ENCODE measurements around the gene DNAJC27.

DNA sequence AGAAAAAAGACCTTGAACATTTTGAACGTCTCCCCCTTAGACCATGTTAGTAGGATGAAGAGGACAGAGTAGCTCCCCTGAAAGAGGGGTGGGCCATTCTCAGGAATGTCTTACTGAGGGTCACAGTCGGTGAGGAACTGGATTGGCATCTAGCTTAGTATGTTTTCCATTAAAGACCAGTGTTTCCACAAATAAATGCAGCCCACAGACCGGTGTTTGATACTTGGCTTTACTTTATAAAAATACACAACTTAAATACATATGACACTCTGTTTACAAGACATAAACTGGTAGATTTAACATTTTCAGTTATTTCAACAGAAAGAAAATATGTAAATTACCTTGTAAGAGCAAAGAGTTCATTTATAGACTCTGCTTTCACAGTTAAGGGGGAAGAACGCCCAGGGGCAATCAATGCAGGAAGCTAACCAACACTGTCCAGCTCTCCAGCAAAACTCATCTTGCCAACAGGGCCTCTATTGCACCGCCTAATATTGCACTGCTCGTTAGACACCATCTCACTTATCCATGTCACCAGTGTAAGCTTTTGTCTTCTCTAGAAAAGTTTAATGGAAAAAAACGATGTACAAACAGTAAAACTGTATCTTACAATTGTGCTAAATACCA lies 28.2 kb downstream of the DNAJC27 start:
- TF ChIP-seq CTCF (IDR thresholded peaks at IDR 0.05), result no peak
- TF ChIP-seq POLR2A (IDR thresholded peaks at IDR 0.05), result no peak
